HepG2 (cell line): ENCODE results near the gene CYP4F8. TPM values are rescaled to one million over a fixed set of nuclear protein-coding genes. Genes with fewer than 3 reads are reported as not detected.

Experiments
- ATAC-seq: fragments of 200-7000 bp; cut with Tn5 transposase; 3 replicates; pipeline ENCODE4 v1.9.1; 2020; ENCODE audit warnings: mild to moderate bottlenecking, moderate library complexity
- BruUV-seq: library from RNA; stranded (reverse); fragments of 400-500 nt; replicated peaks from 2 replicates; lab custom pipeline; 2021; lab: Mats Ljungman, UMichigan
- CTCF ChIA-PET: fragments of 300-600 bp; formaldehyde crosslinking; extraction: SDS; loops from one replicate; lab custom pipeline; 2021; ENCODE audit warnings: low total read pairs, inconsistent platforms, low intra/inter-chr PET ratio; lab: Yijun Ruan, JAX
- POLR2A ChIA-PET: fragments of 350-600 bp; sonication (Branson Sonifier 250); formaldehyde crosslinking; loops from one replicate; lab custom pipeline; 2020; ENCODE audit warnings: antibody characterized with exemption, inconsistent platforms; lab: Yijun Ruan, JAX
- DNase-seq: peaks from one replicate; pipeline ENCODE4 v3.0.0-alpha.2; 2015; ENCODE audit warnings: low spot score
- FAIRE-seq: peaks from 3 replicates; lab custom pipeline; 2011; peaks lifted over from hg19 to GRCh38; lab: Jason Lieb, UNC
- H2AFZ ChIP-seq: one replicate; pipeline ENCODE4 v1.6.1; 2011; ENCODE audit warnings: low read length, inconsistent platforms
- H3K27ac ChIP-seq: fragments of 300-600 bp; 3 replicates; pipeline ENCODE4 v1.8.0; 2011; ENCODE audit warnings: mixed run types, mild to moderate bottlenecking, mixed read lengths, low read length, inconsistent platforms; ENCODE audit not compliant: insufficient read depth; ENCODE audit errors: extremely low read length
- H3K27me3 ChIP-seq, 2 experiments: fragments of 200-600 bp in 1 of 2; 2 replicates in 1 of 2; 3 replicates in 1 of 2; pipeline versions ENCODE4 v1.6.0 to v1.8.0; 2011; ENCODE audit warnings: low read length in 2 of 2, mild to moderate bottlenecking in 2 of 2, moderate library complexity in 2 of 2, inconsistent platforms in 1 of 2; ENCODE audit not compliant: insufficient read depth in 2 of 2, control insufficient read depth in 1 of 2
- H3K36me3 ChIP-seq, 2 experiments: fragments of 200-600 bp in 1 of 2; replicated peaks in 1 of 2; 2 replicates in 1 of 2; 3 replicates in 1 of 2; pipeline versions ENCODE4 v1.5.1 to v1.8.0; 2011; ENCODE audit warnings: low read length in 2 of 2, inconsistent platforms in 1 of 2; ENCODE audit not compliant: insufficient read depth in 2 of 2, control insufficient read depth in 1 of 2
- H3K4me1 ChIP-seq: 2 replicates; pipeline ENCODE4 v1.5.1; 2012; ENCODE audit warnings: low read length, inconsistent platforms; ENCODE audit not compliant: insufficient read depth
- H3K4me2 ChIP-seq: 2 replicates; pipeline ENCODE4 v1.6.0; 2011; ENCODE audit warnings: low read depth, low read length, inconsistent platforms
- H3K4me3 ChIP-seq, 3 experiments: fragments of 200-600 bp in 1 of 3; sonication (generic), shearing (Covaris generic) in 1 of 3; replicated peaks in 1 of 3; 2 replicates each; pipeline ENCODE4 v1.5.1; 2011 to 2016; ENCODE audit warnings: low read length in 3 of 3, inconsistent platforms in 2 of 3, low read depth in 2 of 3, mild to moderate bottlenecking in 2 of 3, control low read depth in 1 of 3, mixed read lengths in 1 of 3; ENCODE audit not compliant: insufficient read depth in 1 of 3
- H3K79me2 ChIP-seq: one replicate; pipeline ENCODE4 v1.6.1; 2011; ENCODE audit warnings: low read length, inconsistent platforms; ENCODE audit not compliant: insufficient read depth
- H3K9ac ChIP-seq: 2 replicates; pipeline ENCODE4 v1.6.0; 2011; ENCODE audit warnings: mild to moderate bottlenecking, low read depth, low read length, inconsistent platforms; ENCODE audit not compliant: insufficient read depth
- H3K9me3 ChIP-seq: 2 replicates; pipeline ENCODE4 v1.5.1; 2012; ENCODE audit warnings: mild to moderate bottlenecking, low read length
- H4K20me1 ChIP-seq: 2 replicates; pipeline ENCODE4 v1.6.0; 2011; ENCODE audit warnings: inconsistent platforms, mild to moderate bottlenecking, low read length, moderate library complexity; ENCODE audit not compliant: insufficient read depth
- ATRX ChIP-seq: sonication (generic); formaldehyde crosslinking; IDR thresholded peaks from 2 replicates; pipeline ENCODE4 v1.4.0; 2020; ENCODE audit warnings: missing genetic modification reagents, borderline replicate concordance
- ETS1 ChIP-seq: sonication (generic); formaldehyde crosslinking; IDR thresholded peaks from 2 replicates; pipeline ENCODE4 v1.4.0; 2020; ENCODE audit warnings: missing genetic modification reagents
- KLF12 ChIP-seq: sonication (generic); formaldehyde crosslinking; IDR thresholded peaks from 2 replicates; pipeline ENCODE4 v1.4.0; 2020; ENCODE audit warnings: missing genetic modification reagents, borderline replicate concordance
- KLF13 ChIP-seq: sonication (generic); formaldehyde crosslinking; IDR thresholded peaks from 2 replicates; pipeline ENCODE4 v1.4.0; 2020; ENCODE audit warnings: mild to moderate bottlenecking, missing genetic modification reagents
- SRF ChIP-seq: IDR thresholded peaks from 2 replicates; pipeline ENCODE4 v1.6.1; 2011; ENCODE audit warnings: mild to moderate bottlenecking, low read depth, low read length, moderate library complexity
- TAF1 ChIP-seq: sonication (generic); formaldehyde crosslinking; IDR thresholded peaks from 2 replicates; pipeline ENCODE4 v1.4.0; 2020; ENCODE audit warnings: missing genetic modification reagents
- ZKSCAN1 ChIP-seq: fragments of 150-350 bp; IDR thresholded peaks from 2 replicates; pipeline ENCODE4 v1.6.1; 2014; ENCODE audit warnings: low read length
- ZNF737 ChIP-seq: sonication (generic); formaldehyde crosslinking; IDR thresholded peaks from 2 replicates; pipeline ENCODE4 v1.5.0; 2020; ENCODE audit warnings: missing genetic modification reagents, mild to moderate bottlenecking, borderline replicate concordance
- ZNF850 ChIP-seq: sonication (generic); formaldehyde crosslinking; conservative IDR thresholded peaks from 2 replicates; pipeline ENCODE4 v1.9.0; 2021; ENCODE audit warnings: mild to moderate bottlenecking, missing genetic modification reagents
- ZNF878 ChIP-seq: sonication (generic); formaldehyde crosslinking; IDR thresholded peaks from 2 replicates; pipeline ENCODE4 v1.8.1; 2023; ENCODE audit warnings: mild to moderate bottlenecking, missing genetic modification reagents, moderate library complexity
- WGBS: methylation state at CpG from one replicate; pipeline ENCODE4 v1.1.6; 2017; ENCODE audit warnings: low lambda C conversion rate; 5-methylcytosine and 5-hydroxymethylcytosine counted together
- in situ Hi-C: cut with HindIII; loops from 2 replicates; pipeline ENCODE4 v1.10.0; 2017; ENCODE audit warnings: low pct_unique_long_range_greater_than_20kb; ENCODE audit not compliant: extremely low pct_ligation_motif_present
- intact Hi-C: fragments of 100-400 bp; cut with micrococcal nuclease; formaldehyde crosslinking; loops from one replicate; pipeline ENCODE4 v1.10.0; 2022; ENCODE audit not compliant: unreplicated experiment
- polyA plus RNA-seq, 8 experiments: library from polyadenylated mRNA; depleted of rRNA in 3 of 8; stranded (reverse) in 7 of 8; unstranded in 1 of 8; fragments of >200 nt; fragmentation: Illumina TruSeq in 4 of 8; extraction: Trizol in 4 of 8; gene quantifications; 2 replicates each; pipeline versions ENCODE4 v1.2.1 to v1.2.3, GENCODE V29; 2011 to 2016; ENCODE audit warnings: low read depth in 4 of 8, missing spikeins in 1 of 8, mixed read lengths in 1 of 8; ENCODE audit not compliant: insufficient read depth in 1 of 8
- total RNA-seq, 5 experiments: library from RNA; depleted of rRNA; stranded (reverse); fragments of >200 nt; fragmentation: Illumina TruSeq; extraction: Trizol; gene quantifications; 2 replicates each; pipeline ENCODE4 v1.2.3, GENCODE V29; 2016; ENCODE audit warnings: low read depth in 1 of 5
- TF ChIP-seq, protein P1 (sequence below): sonication (generic); formaldehyde crosslinking; IDR thresholded peaks from 2 replicates; pipeline ENCODE4 v1.5.1; 2020; ENCODE audit warnings: missing genetic modification reagents, mild to moderate bottlenecking, borderline replicate concordance

The CYP4F8 gene
- total and polyA plus RNA-seq, 2 of the 13 experiments (the other 11 are each of a cell fraction or from before 2014, with no cell fraction given) = not detected

DNA sequence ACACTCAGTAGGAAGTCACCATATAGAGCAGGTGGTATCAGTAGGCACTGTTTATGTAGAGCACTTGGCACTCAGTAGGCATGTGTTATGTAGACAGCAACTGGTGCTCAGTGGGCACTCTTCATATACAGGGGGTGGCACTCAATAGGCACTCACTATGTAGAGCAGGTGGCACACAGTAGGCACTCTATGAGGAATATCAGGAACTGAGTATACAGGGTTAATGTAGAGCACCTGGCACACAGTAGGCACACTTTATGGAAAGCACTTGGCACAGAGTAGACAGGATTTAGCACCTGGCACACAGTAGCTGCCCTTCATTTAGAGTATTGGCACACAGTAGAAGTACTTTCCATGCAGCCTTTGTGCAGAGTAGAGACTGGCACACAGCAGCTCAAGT lies 24.6 kb downstream of the CYP4F8 start:
- 0 out of 6 replicates have a peak overlapping the region, but pooled peaks of 1 of the 3 experiments have one; percentile 80 for H3K4me3 ChIP-seq
- no TSS peak for BruUV-seq
- ATAC-seq = no peak
- H3K4me1 ChIP-seq = peaks cover 76% of the 10 kb centered on the region
- no peak overlapping the region for H3K9ac ChIP-seq
- peak overlapping the region; percentile 96; the same call in 1 of the 2 replicates for H3K4me2 ChIP-seq
- H3K36me3 ChIP-seq = no peaks in the 10 kb centered on the region
- POLR2A ChIA-PET = interaction anchor here (2.1 to 4.5 kb wide), 2 partner anchors 33 to 63 kb away, joined by 11 to 68 read pairs; partner anchors contain the start of gene CYP4F12
- intact Hi-C loops = loop anchor here (10.0 kb wide), 1 partner anchor 545 kb away; the partner anchor contains the start of gene FAM32A
- no peak for DNase-seq
- in situ Hi-C loops = loop anchor here (25.0 kb wide), 1 partner anchor 523 kb away; the partner anchor contains the start of gene CIB3
- TF ChIP-seq ZKSCAN1 = peak; percentile 79
- TF ChIP-seq KLF12 (CRISPR knock-in tag) = no peak
- no peak overlapping the region for H2AFZ ChIP-seq
- H3K27me3 ChIP-seq = no peaks in the 10 kb centered on the region
- peaks cover 17% of the 10 kb centered on the region for H3K79me2 ChIP-seq
- CTCF ChIA-PET = no interaction called here
- H3K9me3 ChIP-seq = no peaks in the 10 kb centered on the region
- FAIRE-seq = no peak
- H4K20me1 ChIP-seq = no peaks in the 10 kb centered on the region
- peak overlapping the region; percentile 90 for H3K27ac ChIP-seq

- Histone ChIP-seq H3K36me3 (no peaks in the 10 kb centered on the region), H3K9me3 (no peaks in the 10 kb centered on the region), H3K27me3 (no peaks in the 10 kb centered on the region), H2AFZ (no peak within 1 kb of the TSS), H3K4me2 (peak within 1 kb of the TSS; percentile 96), H3K79me2 (peaks cover 24% of the 10 kb centered on the region), H3K9ac (peak within 1 kb of the TSS; percentile 67), H3K27ac (peak within 1 kb of the TSS; percentile 90), H4K20me1 (no peaks in the 10 kb centered on the region), H3K4me1 (peaks cover 76% of the 10 kb centered on the region), H3K4me3 (peak within 1 kb of the TSS; percentile 57 to 80 (median 61))
- WGBS = 0% methylated on average over 5 of the region's 6 CpGs
- FAIRE-seq (peak; percentile 86), DNase-seq (peak; percentile 81), ATAC-seq (peak; percentile 81)
- in situ Hi-C loops = loop anchor here (25.0 kb wide), 1 partner anchor 522 kb away; the partner anchor contains the start of gene CIB3
- POLR2A ChIA-PET = interaction anchor here (0.9 to 4.5 kb wide), 8 partner anchors 16 to 294 kb away, joined by 3 to 68 read pairs (median 6); partner anchors contain the start of genes CYP4F11 and CYP4F12
- BruUV-seq = no TSS peak
- intact Hi-C loops = loop anchor here (2.0 kb wide), 1 partner anchor 32 kb away; the partner anchor contains the start of gene CYP4F12
- CTCF ChIA-PET = no interaction called here
- TF ChIP-seq SRF (no peak), TAF1 (CRISPR knock-in tag) (no peak), KLF13 (no peak), ZNF737 (CRISPR knock-in tag) (no peak), ZNF850 (CRISPR knock-in tag) (no peak), ETS1 (CRISPR knock-in tag) (no peak), ZNF878 (CRISPR knock-in tag) (no peak), ATRX (CRISPR knock-in tag) (no peak)
- TF ChIP-seq, protein P1, sequence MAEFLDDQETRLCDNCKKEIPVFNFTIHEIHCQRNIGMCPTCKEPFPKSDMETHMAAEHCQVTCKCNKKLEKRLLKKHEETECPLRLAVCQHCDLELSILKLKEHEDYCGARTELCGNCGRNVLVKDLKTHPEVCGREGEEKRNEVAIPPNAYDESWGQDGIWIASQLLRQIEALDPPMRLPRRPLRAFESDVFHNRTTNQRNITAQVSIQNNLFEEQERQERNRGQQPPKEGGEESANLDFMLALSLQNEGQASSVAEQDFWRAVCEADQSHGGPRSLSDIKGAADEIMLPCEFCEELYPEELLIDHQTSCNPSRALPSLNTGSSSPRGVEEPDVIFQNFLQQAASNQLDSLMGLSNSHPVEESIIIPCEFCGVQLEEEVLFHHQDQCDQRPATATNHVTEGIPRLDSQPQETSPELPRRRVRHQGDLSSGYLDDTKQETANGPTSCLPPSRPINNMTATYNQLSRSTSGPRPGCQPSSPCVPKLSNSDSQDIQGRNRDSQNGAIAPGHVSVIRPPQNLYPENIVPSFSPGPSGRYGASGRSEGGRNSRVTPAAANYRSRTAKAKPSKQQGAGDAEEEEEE = no peak
These were observed 25.4 kb downstream of the CYP4F8 start, which contains the start of gene CYP4F3 for GRCh38 chr19:15640294-15640903. Gene CYP4F3 (plus strand): TSS chr19:15640897. CDS start chr19:15641416, 519 bp downstream.
